ENCODE results near the gene ITIH5.
"Not testable (repeated sequence)": the region's sequence is repeated elsewhere in the genome, so short reads cannot be mapped to it uniquely, and the experiment has no call there.

ITIH5 gene

GRCh38 chr10:7687228-7687907, 20.6 kb upstream of the ITIH5 start:
- DNase-seq = peak; percentile 70

DNA sequence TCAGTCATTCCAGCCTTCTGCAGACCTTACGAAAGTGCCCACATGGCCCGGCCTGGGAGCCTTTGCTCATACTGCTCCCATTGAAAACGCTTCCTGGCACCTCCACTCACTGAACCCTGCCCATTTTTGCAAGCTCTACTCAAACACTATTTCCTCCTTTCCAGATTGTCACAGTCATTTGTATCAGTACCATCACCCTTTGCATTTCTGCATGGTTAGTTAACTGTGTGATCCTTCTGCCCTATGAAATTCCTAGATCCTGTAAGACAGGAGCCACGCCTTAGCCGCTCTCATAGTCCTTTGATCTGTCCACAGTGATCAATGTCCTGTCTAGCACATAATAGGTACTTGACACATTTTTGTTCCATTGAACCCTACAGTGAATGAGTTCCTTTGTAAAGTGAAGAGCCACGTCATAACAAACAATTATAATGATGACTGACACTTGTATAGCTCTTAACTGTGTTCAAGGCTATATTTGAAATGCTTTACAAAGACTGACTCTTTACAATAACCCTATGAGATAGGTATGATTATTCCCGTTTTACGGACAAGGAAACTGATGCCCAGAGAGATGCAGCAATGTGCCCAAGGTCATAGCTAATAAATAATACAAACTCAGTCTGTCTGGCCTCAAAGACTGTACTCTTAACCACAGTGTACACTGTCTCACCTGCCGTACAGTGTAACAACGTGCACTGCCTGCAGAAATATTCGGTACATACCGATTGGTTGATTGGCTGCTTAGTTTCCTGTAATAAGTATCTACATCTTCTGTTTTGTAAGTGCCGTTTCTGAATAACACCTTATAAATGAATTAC, 19.8 kb upstream of the ITIH5 start:
- DNase-seq = no peak

- DNase-seq = not testable (repeated sequence)
These were observed 13.3 kb upstream of the ITIH5 start for GRCh38 chr10:7680078-7680477.

DNA sequence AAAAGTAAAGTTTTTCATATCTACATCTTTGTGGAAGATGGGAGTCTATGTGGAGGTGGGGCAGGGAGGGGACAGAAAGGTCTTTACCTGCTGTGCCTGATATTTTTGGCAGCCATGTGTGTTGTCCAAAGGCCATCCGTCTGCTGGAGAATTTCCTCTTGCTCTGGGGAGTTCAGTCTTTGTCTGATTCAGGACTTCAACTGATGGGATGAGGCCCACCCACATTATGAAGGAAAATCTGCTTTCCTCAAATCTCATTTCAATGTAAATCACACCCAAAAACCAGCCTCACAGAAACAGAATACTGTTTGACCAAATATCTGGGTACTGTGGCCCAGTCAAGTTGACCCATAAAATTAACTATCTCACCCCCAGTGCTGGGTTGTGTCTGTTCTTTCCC, 12.5 kb upstream of the ITIH5 start:
- no peak for DNase-seq

DNA sequence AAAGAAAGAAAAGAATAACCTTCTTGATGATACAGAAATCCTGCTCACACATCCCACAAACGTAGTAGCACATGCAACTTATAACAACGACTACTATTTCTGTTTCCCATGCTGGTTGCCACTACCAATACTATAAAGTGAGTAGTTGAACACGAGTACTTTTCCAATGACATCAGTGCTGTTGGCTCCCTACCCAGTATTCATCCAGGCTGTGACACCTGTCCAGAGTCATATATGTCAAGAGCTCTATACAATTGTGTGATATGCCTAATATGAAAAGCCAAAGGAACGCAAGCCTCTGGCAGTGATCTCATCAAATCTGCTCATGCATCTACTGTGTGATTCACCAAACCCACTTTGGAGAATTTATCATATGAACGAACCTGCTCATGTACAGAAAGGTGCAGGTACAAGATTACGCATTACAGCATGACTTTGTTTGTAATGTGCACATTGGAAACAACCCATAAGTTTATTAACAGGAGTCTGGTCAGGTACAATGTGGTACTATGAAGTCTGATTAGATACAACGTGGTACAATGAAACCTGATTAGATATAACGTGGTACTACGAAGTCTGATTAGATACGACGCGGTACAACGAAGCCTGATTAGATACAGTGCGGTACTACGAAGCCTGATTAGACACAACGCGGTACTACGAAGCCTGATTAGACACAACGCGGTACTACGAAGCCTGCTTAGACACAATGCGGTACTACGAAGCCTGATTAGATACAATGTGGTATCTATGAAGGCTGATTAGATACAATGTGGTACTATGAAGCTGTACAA, 5.8 kb upstream of the ITIH5 start:
- no peak for DNase-seq

DNA sequence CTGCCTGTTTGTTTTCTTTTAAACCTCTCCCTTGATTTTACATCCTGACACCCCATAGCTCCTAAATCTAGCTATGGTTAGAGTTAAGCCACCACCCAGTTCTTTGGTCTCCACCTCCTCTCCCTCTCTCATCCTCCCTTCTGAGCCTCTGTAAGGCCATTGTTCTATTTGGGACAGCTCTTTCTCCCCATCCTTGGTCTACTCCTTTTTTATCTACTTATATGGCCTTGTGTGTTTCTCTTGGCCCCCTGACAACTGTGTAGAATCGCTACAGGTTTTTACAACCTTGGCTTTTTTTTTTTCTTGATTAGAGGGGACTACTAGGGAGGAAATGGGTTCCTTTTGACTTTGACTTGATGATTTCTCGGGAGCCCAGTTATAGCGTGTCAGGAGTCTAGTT, 3.4 kb upstream of the ITIH5 start:
- no peak for DNase-seq

DNA sequence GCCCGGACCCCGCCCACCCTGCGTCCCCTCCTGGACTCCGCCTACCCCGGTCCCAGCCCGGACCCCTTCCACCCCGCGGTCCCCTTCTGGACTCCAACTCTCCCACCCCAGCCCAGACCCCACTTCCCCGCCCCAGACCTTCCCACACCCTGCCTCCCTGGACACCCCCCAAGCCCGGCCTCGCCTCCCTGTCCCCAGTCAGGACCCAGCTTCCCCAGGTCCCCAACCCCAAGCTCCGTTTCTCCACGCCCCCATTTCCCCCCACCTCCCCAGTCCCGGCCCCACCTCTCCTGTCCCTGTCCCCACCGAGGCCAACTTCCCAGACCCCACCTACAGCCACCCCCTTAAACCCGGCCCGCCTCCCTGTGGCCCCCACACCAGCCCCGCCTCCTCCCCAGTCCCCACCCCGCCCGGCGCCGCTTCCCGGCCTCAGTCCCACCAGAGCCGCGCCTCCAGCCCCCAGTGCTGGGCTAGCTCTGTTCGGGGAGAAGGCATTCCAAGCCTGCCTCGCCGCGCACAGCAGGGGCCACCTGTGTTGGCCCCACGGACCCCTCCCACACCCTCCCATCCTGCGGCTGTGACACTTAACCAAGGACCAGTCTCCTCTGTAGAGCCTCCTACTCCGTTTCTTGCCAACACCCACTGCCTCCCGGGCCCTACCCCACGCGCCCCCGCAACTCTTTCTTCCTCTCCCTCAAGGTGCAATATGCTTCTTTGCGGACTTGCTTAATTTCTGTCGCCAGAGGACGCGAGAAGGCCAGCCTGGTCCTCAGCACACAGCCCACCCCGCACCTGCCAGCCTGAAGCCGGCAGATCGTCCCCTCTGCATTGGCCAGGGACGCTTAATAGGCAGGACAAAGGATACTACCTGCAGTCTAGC, 736 bp upstream of the ITIH5 start:
- DNase-seq = no peak

- no peak for DNase-seq
These were observed 999 bp downstream of the ITIH5 start for GRCh38 chr10:7665767-7666166.

DNA sequence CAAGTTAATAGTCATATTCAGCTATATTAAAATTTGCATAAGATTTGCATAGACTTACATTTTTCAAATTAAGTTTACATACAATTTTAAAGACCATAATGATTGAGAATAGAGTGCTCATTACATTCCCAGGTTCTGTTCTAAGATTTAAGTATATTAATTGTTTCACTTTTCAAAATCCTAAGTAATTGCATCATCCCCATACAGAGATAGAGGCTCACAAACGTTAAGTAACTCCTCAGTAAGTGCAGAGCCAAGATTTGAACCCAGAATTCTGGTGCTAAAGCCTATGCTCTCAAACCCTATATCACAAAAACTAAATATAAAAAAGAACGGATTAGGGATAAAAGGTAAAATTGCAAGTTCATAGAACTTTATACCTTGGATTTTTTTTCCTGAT, 2.1 kb downstream of the ITIH5 start:
- no peak for DNase-seq

DNA sequence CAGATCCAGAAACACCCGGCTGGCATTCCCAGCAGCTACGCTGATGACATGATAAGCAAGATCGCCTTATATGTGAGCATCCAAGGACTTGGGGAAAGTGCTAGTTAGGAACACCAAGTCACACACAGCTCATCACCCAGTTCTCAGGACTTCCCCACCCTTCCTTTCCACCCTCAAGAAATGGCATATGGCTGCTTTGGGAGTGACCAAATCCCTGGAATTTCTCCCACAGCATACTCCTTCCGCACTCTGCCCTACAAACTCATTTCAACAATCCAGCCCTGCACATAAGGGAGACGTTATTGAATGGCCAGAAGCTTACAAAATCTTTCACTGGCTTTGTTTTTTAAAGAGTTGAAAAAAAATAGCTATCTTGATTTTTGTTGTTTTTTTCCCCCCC, 4.2 kb downstream of the ITIH5 start:
- DNase-seq = no peak

DNA sequence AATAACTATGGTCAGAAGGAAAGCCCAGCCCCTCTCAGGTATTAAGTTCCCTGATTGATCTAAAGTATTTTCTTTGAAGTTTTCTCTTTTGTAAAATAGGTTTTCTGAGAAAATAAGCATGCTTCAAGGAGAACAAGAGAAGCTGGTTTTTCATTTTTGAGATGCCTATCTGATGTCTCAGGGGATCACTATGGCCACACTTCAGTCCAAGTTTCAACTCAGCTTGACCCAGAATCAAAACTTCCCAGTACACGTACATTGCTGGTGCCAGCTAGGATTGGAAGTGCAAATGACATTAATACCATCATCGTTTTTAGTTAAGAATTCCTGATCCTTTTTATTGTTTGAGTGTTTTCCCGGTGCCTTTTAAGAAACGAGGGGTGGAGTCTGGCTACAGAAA, 7.2 kb downstream of the ITIH5 start:
- DNase-seq = no peak

- no peak for DNase-seq
These were observed 9.2 kb downstream of the ITIH5 start for GRCh38 chr10:7657552-7657951.

DNA sequence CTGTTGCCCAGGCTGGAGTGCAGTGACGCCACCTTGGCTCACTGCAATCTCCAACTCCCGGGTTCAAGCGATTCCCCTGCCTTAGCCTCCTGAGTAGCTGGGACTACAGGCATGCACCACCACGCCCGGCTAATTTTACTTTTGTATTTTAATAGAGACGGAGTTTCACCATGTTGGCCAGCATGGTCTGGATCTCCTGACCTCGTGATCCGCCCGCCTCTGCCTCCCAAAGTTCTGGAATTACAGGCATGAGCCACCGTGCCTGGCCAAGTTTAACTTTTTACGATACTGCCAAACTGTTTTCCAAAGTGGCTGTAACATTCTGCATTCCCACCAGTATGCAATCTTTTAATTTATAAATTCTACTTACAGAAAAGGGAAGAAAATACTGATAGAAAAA, 9.7 kb downstream of the ITIH5 start:
- not testable (repeated sequence) for DNase-seq

DNA sequence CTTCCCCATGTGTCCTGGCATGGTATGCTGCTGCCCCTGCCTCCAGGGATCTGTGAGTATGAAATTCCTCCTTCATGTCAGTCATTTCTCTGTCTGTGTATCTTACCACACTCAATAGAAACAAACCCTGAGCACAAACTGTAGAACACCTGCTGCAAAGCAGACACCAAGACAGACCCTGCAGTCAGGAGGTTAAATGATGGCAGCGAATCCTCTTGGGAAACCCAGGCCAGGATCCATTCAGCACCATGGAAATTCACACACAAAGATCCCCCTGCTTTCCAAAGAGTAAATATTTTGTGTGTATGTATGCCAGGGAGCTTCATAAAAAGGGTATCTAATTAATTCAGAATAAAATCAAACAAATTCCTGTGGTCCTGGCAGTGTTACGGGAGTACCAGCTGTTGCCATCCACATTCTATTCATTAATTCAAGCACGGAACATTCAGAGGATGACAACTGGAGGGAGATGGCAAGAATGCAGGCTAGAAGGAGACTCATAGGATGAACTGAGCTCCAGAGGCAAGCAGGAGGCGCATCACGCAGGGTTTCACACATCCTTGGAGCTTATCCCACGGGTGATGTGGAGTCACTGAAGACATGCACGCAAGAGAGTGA, 14.8 kb downstream of the ITIH5 start:
- no peak for DNase-seq

DNA sequence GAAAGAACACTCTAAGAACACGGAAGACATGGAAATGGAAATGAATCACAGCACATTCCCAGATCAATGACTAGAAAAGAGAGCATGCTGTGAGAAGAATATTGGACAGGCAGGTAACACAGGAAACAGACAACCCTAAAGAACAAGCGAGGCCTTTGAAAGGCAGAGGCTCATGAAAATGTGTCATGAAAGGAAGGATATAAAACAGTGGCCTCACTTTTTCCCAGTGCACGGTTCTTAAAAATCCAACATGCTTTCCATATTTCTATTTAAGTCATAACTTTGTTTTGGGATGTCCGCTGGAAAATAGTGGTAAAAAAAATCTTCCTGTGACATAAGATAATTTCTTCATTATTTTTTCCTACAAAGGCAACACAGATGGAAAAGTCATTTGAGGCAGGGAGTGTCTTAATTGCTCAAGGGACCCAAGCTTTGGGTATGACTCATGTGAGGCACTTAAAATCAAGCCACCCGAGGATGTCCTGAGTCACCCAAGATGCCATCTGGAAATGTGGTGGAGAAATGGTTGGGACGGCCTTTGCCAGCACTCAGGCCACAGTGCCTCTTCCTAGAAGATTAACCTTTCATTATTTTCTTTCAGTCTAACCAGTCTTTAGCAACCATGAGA, 17.0 kb downstream of the ITIH5 start:
- no peak for DNase-seq

DNA sequence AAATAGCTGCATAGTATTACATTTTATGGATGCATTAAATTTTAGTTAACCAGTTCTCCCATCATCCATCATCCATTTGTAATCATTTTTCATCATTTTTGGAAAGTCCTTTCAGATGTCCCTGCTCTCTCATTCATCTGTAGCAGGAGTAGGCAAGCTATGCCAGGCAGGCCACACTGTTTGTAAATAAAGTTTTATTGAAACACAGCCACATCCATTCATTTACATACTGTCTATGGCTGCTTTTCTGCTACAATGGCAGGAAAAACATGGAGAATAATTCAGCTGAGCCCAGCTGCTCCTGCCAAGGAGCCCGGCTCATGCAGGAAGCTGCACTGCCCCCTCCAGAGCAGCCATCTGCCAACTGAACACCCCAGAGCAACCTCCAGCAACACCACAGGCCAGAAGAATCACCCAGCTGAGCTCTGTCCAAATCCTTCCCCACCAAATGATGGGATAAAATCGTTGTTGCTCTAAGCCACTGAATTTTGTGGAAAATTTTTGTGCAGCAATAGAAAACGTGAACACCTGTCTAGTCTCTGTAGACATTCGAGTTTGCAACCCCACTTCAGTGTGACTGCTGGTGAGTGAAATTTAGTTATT, 19.6 kb downstream of the ITIH5 start:
- DNase-seq = no peak

DNA sequence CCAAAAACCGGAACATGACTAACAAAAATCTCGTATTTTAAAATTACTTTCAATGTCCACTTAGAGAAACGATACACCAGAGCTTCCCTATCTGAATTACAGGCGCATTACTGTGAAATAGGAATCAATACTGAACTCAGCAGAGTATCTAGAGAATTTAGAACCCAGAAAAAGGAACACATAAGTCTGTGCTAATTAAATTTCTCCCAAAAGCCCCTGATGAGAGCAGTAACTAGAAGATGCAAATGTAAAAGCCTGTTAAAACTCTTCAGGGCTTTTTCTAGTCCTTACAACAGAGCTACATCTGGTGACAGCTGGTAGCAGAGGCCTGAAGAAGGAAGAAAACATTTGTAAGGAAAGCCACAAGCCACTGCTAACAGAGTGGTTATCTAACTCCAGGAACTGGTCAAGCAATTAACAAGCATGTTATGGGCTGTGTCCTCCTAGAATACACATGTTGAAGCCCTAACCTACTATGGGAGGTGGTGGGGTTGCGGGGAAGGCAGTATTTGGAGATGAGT, 24.2 kb downstream of the ITIH5 start:
- no peak for DNase-seq

GRCh38 chr10:7635408-7636125, 31.2 kb downstream of the ITIH5 start:
- no peak for DNase-seq

DNA sequence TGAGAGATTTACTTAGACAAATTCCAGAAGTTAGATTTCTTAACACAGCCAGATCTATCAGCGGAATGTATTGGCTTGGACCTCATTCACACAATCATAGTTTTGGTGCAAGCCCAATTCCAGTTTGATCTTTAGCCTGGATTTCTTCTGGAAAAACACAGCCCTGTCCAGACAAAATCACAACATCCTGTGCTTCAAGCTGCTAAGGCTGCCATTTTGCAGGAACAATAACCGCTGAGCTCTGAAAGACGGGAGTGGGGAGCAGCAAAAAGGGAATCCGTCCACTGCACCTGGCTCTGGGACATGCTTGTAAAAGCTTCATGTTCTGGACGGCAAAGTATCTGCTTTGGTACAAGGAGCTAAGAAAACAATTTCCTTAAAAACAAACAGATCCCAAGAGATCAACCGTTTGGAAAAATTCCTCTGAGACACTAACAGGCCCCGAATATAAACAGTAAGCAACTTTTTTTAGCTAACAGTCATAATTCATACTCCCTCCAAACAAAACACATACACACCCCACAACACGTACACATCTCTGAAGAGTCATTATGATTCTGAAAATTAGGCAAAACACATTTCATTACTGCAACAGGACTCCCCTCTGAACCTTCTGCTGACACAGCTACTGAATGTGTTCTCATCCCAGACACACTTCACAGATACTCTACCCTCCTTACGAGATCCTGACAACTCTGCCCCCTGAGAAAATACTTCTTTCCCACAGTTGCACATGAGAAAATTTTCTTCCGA, 32.4 kb downstream of the ITIH5 start:
- no peak for DNase-seq

DNA sequence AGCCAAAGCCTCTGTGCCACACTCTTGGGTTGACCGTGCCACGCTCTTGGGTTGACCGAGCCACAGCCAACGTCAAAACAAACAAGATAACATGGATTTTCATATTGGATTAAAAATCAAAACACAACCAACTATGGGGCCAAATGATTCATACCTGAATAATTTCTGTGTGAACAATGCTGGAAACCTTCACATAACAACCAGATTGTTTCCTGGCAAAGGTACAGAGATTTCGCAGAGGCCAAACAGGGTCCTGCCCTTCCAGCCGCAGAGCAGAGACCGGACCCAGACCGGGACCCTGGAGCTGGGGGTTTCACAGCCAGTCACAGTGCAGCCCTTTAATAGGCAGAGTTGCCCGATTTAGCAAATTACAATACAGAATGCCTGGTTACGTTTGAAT, 40.5 kb downstream of the ITIH5 start:
- DNase-seq = no peak
